ENCODE measurements around the gene EDEM2. TPM values are rescaled to one million over a fixed set of nuclear protein-coding genes. Genes with fewer than 3 reads are reported as not detected.
"Not testable (repeated sequence)": the region's sequence is repeated elsewhere in the genome, so short reads cannot be mapped to it uniquely, and the experiment has no call there.

EDEM2 gene
- total and polyA plus RNA-seq, 10 donors = 18.3 to 37.5 (median 32.2) TPM

DNA sequence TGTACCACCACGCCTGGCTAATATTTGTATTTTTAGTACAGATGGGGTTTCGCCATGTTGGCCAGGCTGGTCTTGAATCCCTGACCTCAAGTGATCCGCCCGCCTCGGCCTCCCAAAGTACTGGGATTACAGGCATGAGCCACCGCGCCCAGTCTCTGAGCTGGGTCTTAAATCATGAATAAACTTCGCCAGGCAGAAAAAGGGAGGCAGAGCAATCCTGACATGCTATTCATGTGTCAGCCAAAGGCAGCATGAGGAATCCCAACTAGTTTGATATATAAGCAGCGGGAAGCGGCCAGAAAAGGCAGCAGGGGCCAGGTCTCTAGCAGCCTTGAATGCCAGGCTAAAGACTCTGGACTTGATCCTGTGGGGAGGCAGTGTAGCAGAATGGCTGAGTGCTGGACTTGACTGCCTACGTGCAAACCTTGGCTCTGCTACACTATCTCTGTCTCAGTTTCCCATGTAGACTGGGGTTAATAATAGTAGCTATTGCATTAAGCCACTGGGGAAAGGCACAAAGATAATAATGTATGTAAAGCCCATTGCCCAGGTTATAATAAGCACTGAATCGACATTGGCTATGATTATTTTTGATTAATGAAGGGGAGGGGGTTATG lies 26.5 kb upstream of the EDEM2 start:
- H3K27ac ChIP-seq = peak overlapping the region in 3 of 8 donors; percentile 8 to 81 (median 21)
- H3K4me1 ChIP-seq = peaks cover 3 to 32% (median 10%) of the 10 kb centered on the region in 6 donors
- H3K4me3 ChIP-seq = peak overlapping the region in 2 of 8 donors; percentile 0 to 69
- intact Hi-C loops (cut with DNase I; ENCODE audit: low total_unique reads) = no loop called here
- WGBS, 5 donors = 78 to 90% (median 84%) methylated on average over 11 to 12 of the region's 12 CpGs
- H3K9me3 ChIP-seq = no peaks in the 10 kb centered on the region
- DNase-seq = no peak
- no peaks in the 10 kb centered on the region for H3K27me3 ChIP-seq (replicated peaks in 1 of 7)
- H3K36me3 ChIP-seq = peaks cover 0 to 23% (median 6%) of the 10 kb centered on the region in 6 donors
- no peak for TF ChIP-seq POLR2A (IDR thresholded peaks at IDR 0.05)
- TF ChIP-seq POLR2AphosphoS5 (IDR thresholded peaks at IDR 0.05) = no peak
- TF ChIP-seq, protein P1, sequence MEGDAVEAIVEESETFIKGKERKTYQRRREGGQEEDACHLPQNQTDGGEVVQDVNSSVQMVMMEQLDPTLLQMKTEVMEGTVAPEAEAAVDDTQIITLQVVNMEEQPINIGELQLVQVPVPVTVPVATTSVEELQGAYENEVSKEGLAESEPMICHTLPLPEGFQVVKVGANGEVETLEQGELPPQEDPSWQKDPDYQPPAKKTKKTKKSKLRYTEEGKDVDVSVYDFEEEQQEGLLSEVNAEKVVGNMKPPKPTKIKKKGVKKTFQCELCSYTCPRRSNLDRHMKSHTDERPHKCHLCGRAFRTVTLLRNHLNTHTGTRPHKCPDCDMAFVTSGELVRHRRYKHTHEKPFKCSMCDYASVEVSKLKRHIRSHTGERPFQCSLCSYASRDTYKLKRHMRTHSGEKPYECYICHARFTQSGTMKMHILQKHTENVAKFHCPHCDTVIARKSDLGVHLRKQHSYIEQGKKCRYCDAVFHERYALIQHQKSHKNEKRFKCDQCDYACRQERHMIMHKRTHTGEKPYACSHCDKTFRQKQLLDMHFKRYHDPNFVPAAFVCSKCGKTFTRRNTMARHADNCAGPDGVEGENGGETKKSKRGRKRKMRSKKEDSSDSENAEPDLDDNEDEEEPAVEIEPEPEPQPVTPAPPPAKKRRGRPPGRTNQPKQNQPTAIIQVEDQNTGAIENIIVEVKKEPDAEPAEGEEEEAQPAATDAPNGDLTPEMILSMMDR (IDR thresholded peaks at IDR 0.05 in 8 of 11, conservative IDR thresholded peaks at IDR 0.05 in 3 of 11) = no peak

DNA sequence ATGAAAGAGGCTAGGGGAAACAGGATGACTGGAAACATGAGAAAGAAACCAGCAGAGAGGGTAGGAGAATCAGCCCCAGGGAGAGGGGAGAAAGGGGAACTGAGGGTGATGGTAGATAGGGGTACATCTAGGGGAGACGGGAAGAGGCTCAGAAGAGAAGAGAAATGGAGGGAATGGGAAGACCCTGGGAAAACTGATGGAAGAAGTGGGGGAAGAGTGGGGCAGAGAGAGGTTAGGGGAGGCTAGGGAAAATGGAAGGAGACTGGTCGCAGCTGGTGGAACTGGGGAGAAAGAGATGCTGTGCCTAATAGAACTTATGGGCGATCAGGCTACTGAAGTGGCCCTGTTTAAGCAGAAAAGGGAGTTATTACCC lies 25.3 kb upstream of the EDEM2 start:
- H3K27ac ChIP-seq = peak overlapping the region in 7 of 8 donors; percentile 33 to 81 (median 70)
- WGBS, 5 donors = 61 to 78% (median 65%) methylated on average over 3 of the region's 3 CpGs
- TF ChIP-seq POLR2AphosphoS5 (IDR thresholded peaks at IDR 0.05) (no peak), POLR2A (IDR thresholded peaks at IDR 0.05) (no peak)
- TF ChIP-seq, protein P1 (IDR thresholded peaks at IDR 0.05 in 8 of 11, conservative IDR thresholded peaks at IDR 0.05 in 3 of 11) = no peak

DNA sequence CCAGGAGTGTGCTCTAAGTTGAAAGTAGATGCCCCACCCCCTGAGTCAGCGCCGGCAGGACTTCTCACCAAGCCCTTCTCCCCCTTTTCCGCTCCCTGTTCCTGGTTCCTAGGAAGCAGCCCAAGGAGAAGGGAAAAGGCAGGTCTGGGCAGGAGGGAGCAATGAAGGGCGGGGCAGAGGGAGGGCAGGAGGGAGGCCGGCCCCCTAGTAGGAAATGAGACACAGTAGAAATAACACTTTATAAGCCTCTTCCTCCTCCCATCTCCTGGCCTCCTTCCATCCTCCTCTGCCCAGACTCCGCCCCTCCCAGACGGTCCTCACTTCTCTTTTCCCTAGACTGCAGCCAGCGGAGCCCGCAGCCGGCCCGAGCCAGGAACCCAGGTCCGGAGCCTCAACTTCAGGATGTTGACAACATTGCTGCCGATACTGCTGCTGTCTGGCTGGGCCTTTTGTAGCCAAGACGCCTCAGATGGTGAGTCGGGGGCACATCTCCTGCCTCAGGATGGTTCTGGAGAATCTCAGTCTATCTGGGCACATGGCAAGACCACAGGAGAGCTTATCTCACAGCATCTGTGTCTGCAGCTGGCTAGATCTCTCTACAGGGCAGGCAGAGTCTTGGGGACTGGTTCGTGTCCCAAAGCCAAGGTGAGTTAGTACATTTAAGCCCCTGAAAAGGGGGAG lies 24.8 kb upstream of the EDEM2 start, which contains the start of gene PROCR:
Gene PROCR, plus strand, starts transcription at position 320 of the 681 bp plus-strand sequence. Its CDS starts 83 bp downstream, at position 403.
- intact Hi-C loops (cut with DNase I; ENCODE audit: low total_unique reads) = no loop called here
- Histone ChIP-seq H3K4me1 (peaks cover 3 to 40% (median 14%) of the 10 kb centered on the region in 6 donors), H3K27ac (peak within 1 kb of the TSS in 7 of 8 donors; percentile 33 to 81 (median 70)), H3K27me3 (replicated peaks in 1 of 7) (no peaks in the 10 kb centered on the region), H3K4me3 (peak within 1 kb of the TSS in 7 of 8 donors; percentile 21 to 69 (median 35)), H3K9me3 (no peaks in the 10 kb centered on the region), H3K36me3 (peaks cover 0 to 12% (median 4%) of the 10 kb centered on the region in 6 donors)
- 2 to 10% (median 6%) methylated on average over 15 to 16 of the region's 16 CpGs for WGBS, 5 donors
- DNase-seq = peak; percentile 88
- TF ChIP-seq POLR2A (IDR thresholded peaks at IDR 0.05) = no peak
- peak; percentile 66 to 84 (median 82) for TF ChIP-seq POLR2AphosphoS5 (IDR thresholded peaks at IDR 0.05)
- TF ChIP-seq, protein P1 (IDR thresholded peaks at IDR 0.05 in 8 of 11, conservative IDR thresholded peaks at IDR 0.05 in 3 of 11) = no peak

More for the DNA sequence above, 25.3 kb upstream of the EDEM2 start:
- peaks cover 3 to 35% (median 12%) of the 10 kb centered on the region in 6 donors for H3K4me1 ChIP-seq
- H3K9me3 ChIP-seq = no peaks in the 10 kb centered on the region
- H3K27me3 ChIP-seq (replicated peaks in 1 of 7) = no peaks in the 10 kb centered on the region
- peaks cover 0 to 16% (median 4%) of the 10 kb centered on the region in 6 donors for H3K36me3 ChIP-seq
- intact Hi-C loops (cut with DNase I; ENCODE audit: low total_unique reads) = no loop called here
- DNase-seq = no peak
- peak overlapping the region in 7 of 8 donors; percentile 21 to 69 (median 35) for H3K4me3 ChIP-seq

DNA sequence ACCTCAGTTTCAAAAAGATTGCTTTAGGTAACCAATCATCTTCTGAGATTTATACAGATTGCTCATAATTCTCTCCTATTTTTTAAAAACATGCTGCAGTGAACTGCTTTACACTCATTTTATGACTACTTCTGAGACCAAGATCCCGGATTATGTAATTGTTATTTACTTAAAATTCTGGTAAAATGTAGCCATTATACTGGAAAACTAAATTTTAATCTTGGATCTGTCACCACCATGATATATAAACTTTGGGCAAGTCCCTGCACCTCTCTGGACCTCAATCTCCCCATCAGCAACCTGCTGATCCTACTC lies 24.3 kb upstream of the EDEM2 start:
- WGBS, 5 donors = 67 to 87% (median 81%) methylated on average over 1 of the region's 1 CpG
- Histone ChIP-seq H3K4me3 (peak overlapping the region in 5 of 8 donors; percentile 21 to 69 (median 35)), H3K9me3 (no peaks in the 10 kb centered on the region), H3K27ac (peak overlapping the region in 5 of 8 donors; percentile 64 to 81 (median 71)), H3K27me3 (replicated peaks in 1 of 7) (no peaks in the 10 kb centered on the region), H3K36me3 (peaks cover 0 to 7% (median 3%) of the 10 kb centered on the region in 6 donors), H3K4me1 (peaks cover 3 to 45% (median 16%) of the 10 kb centered on the region in 6 donors)
- intact Hi-C loops (cut with DNase I; ENCODE audit: low total_unique reads) = no loop called here
- TF ChIP-seq, protein P1 (IDR thresholded peaks at IDR 0.05 in 8 of 11, conservative IDR thresholded peaks at IDR 0.05 in 3 of 11) = no peak
- TF ChIP-seq POLR2AphosphoS5 (IDR thresholded peaks at IDR 0.05) (no peak), POLR2A (IDR thresholded peaks at IDR 0.05) (no peak)
- DNase-seq = no peak

DNA sequence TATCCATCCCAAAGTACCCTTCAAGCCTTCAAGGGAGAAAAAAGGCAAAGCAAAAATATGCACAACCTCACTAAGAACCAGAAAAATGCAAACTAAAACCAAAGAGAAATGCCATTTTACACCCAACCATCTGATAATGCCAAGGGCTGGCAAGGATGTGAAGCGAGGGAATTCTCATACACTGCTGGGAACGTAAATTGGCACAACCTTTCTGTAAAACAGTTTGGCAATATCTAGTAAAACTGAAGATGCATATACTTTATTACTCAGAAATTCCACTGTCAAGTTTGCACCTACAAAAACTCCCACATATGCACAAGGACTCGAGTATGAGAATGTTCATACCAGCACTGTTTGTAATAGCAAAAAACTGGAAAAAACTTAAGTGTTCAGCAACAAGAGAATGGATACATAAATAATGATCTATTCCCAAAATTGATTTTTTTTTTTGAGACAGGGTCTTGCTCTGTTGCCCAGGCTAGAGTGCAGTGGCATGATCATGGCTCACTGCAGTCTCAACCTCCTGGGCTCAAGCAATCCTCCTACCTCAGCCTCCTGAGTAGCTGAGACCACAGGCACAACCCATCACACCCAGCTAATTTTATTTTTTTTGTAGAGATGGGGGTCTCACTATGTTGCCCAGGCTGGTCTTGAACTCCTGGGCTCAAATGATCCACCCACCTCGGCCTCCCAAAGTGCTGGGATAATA lies 21.7 kb upstream of the EDEM2 start:
- intact Hi-C loops (cut with DNase I; ENCODE audit: low total_unique reads); H3K27ac ChIP-seq; DNase-seq; H3K4me3 ChIP-seq; H3K27me3 ChIP-seq (replicated peaks in 1 of 7); H3K9me3 ChIP-seq; H3K36me3 ChIP-seq: not testable (repeated sequence)
- peaks cover 5 to 53% (median 19%) of the 10 kb centered on the region in 6 donors for H3K4me1 ChIP-seq
- WGBS, 5 donors = 76 to 97% (median 90%) methylated on average over 4 of the region's 4 CpGs
